Measurements from ENCODE around the gene ARID5B.
"Not testable (repeated sequence)": the region's sequence is repeated elsewhere in the genome, so short reads cannot be mapped to it uniquely, and the experiment has no call there.

Gene ARID5B

DNA sequence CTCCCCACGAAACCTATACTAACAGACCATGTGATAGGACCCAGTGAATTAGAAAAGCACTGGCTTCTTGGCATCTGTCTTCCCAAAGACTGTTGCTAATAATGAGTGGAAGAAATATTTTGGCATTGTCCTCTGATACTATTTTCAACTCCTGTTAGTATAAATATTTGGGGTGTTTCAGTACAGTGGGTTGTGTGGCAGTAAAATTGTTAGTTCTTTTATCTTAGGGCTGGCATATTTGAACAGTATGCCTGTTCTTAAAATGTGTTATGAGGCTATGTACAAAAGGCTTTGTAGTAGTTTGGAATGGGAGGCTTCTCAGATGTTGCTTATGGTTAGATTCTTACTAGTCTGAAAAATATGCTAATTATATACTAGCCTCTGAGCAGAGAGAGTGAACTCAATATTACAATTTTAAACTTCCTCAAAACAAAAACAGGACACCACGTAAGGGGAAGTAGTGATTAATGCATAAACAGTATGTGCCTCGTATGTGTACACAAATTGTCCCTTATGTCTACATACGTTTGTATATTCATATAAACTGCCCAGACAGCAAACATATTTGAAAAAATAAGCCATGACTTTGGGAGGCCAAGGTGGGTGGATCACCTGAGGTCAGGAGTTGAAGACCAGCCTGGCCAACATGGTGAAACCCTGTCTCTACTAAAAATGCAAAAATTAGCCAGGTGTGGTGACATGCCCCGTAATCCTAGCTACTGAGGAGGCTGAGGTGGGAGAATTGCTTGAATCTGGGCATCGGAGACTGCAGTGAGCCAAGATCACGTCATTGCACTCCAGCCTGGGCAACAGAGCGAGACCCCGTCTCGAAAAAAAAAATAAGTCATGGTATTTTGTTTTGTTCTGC is 115.4 kb downstream of the ARID5B start:
- DNase-seq (ENCODE audit: low spot score) = no peak

DNA sequence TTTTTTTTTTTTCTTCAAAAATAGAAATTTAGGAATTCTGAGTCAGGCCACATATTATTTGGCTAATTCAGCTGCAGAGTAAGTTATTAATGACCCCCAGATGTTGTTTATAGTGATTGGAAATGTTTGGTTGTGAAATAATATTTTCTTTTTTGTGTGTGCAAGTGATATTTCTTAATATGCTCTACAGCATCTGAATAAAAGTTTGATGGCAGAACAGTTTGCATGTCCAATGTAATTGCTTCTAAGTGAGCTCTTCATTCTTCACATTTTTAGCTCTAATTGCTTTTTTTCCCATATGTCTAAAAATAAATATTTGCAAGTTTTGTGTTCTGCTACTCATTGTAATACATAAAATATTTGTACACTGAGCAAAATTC is 116.0 kb downstream of the ARID5B start:
- DNase-seq (ENCODE audit: low spot score) = no peak

DNA sequence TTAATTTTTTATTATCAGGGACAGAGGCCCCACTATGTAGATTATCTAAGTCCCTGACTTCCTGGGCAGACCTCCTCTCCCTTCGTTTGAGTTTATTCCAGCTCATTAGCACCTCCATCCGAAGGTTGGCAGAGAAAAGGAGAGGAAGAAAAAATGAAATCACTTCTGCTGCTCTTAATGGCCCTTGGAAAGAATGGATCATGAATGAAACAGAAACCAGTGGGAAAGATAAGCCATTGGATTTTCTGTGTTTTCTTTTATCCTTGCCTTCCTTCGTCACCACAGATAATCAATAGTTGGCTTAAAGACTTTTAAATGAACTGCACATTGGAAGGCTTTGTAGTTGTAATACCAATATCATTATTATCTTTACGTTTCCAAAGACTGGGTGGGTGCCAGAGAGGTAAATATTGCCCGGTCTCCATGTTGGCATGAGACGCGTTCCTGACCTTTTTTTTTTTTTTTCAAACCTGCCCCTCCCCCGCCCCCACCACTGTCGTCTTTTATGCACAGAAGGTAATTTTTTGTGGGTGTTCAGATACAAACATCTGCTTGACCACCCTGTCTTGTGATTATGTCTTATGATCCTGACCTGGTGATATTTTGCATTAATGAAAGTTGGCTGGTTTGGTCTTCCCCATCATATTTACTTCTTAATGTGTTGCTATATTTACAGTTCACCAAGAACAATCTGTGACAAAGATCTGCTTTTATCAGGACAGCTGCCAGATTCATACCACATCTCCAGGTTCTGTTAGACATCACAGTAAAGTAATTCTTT is 116.8 kb downstream of the ARID5B start:
- DNase-seq (ENCODE audit: low spot score) = no peak

DNA sequence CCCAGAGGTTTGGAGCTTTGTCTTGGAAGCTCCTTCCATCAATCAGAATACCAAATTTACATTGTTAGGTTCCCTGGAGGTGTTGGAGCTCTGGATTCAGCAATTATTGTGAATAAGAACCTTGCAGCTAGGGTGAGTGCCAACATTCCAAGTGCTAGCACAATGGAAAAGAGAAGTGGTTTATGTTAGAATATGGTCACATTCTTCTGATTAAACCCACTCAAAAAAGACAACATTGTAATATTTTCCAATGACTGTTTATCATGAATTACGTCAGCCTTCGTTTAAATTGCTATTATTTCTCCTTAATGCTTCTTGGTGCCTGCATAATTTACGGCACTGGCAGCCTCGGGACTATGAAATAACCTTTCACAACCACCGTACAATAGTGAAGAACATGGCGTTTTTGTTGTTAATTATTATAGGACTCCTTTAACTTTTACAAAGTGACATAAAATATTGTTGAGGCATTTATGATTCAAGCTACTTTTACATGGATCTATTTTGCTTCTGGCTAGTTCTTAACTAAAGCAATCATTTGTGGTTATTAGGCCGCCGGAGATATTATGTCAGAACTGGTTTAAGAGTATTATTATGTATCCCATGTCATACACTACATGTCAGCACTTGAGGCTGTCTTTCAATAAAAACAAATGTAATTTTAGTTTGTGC is 117.7 kb downstream of the ARID5B start:
- no peak for DNase-seq (ENCODE audit: low spot score)

DNA sequence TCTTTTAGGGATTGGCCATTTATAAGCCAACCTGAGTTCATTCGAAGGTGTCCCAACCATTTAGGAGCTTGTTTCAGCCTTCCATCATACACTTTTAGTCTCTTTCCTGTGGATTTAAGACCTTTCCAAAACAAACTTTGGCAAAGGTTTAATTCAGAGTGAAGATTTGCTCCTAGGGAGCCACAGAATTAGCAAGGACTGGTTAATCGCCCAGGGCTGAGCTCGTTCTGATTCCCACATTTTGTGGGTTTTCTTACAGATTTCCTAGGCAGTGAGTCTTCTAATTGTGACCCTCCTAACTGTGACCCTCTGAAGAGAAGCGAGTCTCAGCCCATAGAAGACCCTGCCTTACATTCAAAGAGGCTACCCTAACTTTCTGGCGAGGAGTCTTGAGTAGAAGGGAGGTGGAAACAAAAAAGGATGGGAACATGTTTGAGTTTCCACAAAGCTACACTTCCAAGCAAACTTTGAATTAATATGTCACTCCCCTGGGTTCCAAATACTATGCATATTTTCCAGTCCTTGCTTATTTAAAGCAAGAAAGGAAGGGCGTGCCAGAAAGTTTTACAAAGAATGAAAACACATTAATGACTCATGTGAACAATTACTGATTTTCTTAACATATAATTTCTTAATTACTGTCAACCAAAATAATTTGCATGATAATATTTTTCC is 118.3 kb downstream of the ARID5B start:
- no peak for DNase-seq (ENCODE audit: low spot score)

DNA sequence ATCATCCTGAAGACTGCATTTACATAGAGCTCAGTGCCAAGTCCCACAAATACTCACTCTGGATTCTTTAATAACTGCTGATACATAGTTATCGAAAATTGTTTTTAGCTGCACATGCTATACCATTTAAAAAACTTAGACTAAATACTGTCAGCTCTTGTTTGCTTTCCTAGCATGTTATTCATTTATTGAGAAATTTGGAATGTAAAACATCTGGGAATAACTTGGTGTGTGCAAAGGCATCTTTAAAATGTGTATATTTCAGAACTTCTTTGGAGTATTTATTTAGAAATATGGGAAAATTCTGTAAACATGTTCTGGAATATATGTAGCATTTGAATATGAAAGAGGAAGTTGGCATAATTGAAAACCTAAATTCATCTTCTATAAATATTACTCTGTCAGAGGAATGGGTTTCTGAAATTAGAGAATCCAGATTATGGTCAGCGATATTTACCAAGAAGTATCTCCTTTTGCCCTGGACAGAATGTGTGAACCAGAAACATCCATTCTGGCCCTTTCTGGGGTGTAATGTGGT is 119.7 kb downstream of the ARID5B start:
- DNase-seq (ENCODE audit: low spot score) = no peak

DNA sequence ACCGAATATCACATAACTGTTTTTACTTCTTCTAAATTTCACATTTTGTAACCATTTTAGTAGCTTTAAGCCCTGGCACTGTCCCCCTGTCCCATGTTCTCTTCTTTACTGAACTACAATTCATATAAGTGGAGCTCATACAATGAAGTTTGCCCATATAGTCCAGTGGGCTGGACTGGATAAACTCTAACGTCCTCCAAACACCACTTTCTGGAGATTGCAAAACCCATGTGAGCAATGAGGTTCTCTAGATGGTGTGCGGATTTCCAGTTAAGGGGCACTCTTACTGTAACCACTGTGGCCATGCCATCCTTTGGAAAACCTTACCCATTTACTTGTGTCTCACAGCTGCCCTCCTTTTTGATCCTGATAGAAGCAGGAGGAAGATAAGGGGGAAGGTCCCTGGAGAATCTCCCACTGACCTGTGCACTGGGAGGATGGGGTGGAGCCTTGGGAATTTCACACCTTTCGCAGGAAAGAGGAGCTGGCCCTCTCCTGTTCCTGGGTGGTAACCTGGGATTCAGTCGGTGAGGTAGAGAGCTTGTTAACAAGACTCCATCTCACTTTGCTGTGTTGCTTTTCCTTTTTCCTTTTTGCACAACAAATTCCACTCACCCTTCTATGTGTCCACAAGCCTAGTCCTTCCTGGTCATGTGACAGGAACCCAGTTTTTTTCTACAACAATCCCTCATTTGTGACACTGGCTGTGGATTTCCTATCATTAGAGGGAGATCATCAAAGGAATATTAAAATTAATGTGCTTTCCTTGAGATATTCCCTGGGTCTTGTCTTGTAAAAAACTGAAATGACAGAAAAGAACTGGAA is 120.7 kb downstream of the ARID5B start:
- no peak for DNase-seq (ENCODE audit: low spot score)

DNA sequence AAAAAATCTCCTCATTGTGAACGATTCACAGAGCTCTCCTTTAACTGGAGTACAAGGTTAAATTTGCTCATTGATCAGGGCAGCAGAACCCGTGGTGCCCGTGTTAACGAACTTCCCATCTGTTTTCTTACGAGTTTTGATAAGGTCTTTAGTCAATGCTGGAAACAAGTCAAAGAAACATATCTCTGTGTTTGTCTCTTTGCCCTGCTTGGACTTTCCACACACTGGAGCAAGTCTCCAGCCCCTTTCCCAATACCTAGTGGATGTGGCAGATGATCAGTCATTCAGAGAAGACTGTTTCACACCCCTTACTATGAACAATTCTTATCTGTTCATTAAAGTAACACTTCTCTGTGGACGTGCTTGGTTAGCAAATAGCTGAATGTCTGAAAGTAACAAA is 121.3 kb downstream of the ARID5B start:
- DNase-seq (ENCODE audit: low spot score) = no peak

DNA sequence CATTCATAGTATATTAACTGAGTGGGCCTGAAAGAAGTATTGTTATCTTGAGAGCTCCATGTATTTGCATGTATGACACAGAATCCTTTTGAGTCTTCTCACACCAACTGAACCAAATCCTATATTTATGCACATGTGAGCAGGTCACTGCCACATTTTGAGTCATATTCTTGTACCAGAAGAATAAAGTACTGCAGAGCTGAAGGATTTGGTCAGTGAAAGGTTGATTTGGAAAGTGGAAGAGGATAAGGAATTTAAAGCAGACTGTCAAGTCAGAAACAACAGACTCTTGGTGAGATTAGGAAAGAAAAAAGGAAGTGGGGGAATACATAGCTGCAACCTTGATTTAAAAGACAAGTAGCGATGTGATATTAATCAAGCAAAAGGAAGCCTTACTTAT is 121.8 kb downstream of the ARID5B start:
- no peak for DNase-seq (ENCODE audit: low spot score)

DNA sequence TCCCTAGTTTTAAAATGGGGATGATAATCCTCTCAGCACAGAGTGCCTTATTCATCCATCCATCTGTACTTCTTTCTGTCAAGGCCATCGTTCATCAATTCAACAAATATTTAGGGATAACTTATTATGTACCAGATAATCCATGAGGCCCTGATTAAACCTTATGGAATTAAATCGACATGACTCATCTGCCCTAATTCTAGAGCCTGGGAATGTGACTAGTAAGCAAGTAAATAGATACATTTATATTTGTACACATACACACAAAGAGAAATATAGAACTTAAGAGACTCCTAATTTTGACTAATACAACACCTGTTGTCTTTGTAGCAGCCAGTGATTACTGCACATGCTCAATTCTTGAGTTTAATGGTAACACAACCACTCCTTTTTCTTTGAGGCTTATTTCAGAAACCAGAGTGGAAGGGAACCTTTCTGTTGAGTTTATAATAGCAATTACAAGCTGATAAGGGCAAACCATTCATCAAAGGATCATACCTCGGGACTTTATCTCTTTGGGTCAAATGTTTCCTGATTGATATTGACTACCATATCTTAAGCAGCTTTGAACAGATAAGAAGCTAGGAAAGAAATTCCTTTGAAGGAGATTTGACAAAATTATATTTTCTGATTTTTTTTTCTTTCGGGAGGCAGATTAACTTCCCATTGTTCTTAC is 122.7 kb downstream of the ARID5B start:
- no peak for DNase-seq (ENCODE audit: low spot score)

DNA sequence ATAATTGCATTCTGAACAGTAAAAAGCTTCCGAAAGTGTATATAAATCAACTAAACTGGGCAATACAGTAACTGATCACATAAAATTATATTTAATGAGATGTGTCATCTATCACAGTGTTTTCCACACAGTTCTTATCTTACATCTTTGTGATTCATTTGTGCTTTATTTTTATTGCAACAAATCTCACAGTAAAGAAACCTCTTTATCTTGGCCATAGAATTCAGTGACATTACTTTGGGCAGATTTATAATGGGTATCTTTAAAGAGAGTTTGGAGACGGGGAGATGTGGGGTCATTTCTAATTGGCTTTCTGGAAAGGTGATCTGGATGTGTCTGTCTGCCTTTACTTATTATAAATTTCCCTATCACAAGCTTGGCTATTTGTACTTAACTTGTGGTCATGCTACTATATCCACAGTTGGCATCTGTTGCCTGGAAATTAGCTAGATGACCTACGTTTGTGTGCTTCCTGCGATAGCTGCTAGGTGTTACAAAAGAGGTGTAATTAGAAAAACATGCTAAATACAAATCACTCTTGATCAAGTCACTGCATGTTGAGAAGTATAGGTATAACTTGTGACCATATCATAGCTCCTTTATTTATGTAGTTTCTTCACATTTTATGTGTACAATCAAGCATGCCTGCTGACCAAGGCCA is 123.8 kb downstream of the ARID5B start:
- DNase-seq (ENCODE audit: low spot score) = no peak

DNA sequence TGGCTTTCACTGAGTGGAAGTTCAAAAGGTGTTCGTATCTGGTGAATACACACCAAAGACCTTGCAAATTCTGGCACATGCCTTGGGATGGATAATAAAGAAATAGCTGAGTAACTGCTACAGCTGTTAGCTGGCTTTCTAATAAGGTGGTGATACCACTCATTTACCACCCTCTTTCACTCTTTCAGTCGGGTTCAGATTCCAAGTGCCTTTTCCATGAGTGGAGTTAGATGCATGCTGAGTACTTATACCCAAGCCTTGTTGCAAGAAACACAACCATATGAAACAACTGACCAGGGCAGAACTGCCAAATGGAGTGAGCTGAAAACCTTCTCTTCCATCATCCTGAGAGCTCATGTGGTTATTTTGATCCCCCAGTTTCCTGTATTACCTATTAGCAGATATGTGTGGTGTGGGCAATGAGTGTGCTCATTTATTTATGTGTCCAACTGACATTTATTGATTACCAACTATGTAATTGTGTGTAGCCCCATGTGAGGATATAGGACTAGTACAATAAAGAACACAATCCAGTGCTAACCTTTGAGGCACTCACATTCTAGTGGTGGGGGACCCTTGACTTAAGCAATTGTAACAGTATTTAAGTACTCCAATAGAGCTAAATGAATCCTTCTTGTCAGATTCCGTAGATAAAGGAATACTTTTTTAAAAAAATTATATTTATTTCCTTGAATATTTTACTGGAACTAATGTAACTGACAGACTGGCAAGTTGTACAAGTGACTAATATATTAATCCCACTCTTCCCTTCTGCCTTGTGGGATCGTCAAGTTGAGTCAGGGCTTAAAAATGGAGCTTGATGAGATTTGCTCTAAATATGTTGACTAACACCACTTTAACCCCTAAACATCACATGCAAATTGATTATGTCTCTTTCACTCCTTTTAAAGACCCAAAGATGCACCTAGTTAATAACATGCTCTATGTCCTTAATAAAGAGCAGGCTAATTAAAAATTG is 124.7 kb downstream of the ARID5B start:
- DNase-seq (ENCODE audit: low spot score) = no peak

DNA sequence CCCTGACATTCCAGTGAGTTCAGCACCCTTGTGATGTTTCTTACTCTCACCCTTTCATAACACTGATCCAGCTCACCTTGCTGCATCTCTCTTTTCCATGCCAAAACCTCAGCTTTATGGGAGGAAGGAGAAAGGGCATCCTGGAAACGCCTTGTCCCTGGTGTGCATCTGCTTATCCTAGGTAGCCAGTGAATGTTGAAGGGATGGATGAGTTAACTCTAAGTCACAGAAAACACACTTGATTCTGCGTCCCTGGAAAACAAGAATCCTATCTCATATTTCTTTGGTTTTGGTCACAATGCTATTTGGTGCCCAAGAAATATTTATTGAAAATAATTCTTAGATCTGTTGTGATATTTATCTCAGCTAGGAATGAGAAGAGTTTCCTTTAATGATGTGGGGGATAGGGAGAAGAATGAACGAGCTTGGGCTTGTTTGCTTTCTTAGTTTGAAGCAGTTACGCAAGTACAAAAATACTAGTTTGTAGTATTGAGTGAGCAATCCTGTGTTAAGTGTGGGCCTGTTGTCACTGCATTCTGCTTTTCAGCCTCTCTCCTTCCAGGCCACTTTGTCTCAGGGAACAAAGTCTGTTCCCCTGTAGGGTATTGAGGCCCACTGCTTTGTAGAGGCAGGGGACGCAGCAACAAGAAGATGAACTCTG is 126.5 kb downstream of the ARID5B start:
- no peak for DNase-seq (ENCODE audit: low spot score)

DNA sequence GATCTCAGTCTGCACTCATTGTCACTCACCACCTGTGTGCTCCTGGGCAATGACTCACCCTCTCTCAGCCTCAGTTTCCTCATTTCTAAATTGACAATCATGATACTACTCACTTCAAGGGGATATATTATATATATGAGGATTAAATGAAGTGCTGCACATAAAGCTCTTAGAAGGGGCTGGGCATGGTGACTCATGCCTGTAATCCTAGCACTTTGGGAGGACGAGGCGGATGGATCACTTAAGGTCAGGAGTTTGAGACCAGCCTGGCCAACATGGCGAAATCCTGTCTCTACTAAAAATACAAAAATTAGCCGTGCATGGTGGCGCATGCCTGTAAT is 127.0 kb downstream of the ARID5B start:
- not testable (repeated sequence) for DNase-seq (ENCODE audit: low spot score)

DNA sequence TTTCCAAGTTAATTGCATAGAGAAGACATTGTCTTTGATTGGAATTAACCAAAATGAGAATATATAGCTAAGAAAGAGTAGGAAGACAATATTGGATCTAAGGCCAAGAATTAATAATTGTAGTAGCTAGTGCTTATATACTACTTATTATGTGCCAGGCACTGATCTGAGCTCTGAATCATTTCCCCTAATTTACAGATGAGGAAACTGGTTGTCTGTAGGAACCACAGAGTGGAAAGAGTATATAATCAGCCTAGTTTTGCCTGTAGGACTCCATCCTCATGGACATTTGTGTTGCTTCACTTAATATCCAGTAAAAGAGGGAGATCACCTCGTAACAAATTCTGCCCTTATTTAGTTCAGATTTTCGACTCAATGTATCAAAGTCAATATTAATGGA is 127.9 kb downstream of the ARID5B start:
- DNase-seq (ENCODE audit: low spot score) = no peak

DNA sequence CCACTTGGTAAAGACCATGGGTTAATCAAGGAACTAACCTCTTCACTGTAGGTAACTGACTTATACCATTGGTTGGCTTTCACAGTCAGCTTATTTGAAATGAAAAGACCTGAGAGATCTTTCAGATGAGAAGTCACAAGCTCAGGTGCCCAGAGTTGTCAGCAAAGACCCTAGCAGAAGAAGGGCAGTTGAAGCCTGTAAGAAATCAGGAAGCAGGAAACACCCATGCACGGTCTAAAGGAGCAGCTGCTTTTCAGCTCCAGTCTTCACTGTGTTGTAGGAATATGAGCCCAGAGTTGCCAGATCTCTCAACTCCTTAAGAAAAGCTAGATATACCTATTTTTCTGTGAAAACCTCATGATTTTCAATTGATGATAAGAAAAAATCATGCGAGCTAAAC is 130.0 kb downstream of the ARID5B start:
- DNase-seq (ENCODE audit: low spot score) = no peak

DNA sequence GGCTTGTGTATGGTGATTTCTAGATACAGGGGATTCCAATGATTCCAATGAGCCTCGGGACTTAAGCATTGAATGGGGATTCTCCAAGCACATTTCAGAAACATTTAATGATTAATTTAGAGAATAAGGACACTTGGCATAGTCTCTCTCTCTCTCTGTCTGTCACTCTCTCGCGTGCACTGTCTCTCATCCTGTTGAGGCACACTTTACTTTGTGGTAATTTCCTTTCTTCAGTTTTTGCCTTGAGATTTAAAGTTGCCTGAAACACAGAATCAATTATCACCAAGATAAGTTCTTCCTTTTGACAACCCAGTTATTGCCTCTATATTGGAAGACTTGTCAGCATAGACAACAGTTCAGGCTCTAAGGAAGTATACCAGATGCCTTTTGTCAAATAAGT is 131.6 kb downstream of the ARID5B start:
- DNase-seq (ENCODE audit: low spot score) = no peak

DNA sequence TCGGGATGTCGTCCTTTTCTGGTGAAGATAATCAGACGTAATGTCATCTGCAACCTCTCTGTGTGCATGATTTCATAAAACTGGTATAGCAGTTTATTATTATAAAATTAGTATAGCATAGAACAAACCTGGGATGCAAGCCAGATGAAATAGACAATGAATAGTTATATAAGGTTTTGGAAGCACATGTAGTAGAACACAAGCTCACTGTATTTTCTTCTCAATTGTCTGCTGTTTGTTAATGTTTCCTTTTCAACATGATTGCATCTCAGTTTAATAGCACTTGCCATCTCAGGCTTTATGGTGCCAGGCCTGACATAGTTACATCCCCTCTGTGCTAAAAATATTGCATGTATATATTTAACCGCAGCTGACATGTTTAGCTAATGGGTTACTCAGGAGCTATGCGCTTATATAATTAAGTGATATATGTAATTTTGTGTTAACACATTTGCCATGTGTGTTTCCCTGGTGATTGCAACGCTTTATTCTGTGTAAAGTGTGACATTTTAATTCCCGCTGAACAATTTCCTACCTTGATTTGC is 132.7 kb downstream of the ARID5B start:
- DNase-seq (ENCODE audit: low spot score) = no peak

All from hematopoietic multipotent progenitor cell treated with erythropoietin and hydrocortisone succinate and interleukin-3 and kit ligand, for 15 days (in vitro differentiated cells).